GM18526 (cell line): ENCODE data around the gene NLGN1.

ENCODE experiments used
- POLR2A ChIP-seq: IDR thresholded peaks from 3 replicates; pipeline ENCODE4 v1.6.1; 2011; ENCODE audit not compliant: insufficient read length; ENCODE audit errors: extremely low read depth

The NLGN1 gene

GRCh38 chr3:173397161-173398110 is at the start of gene NLGN1:
Gene NLGN1, plus strand, starts transcription at chr3:173397744.
- TF ChIP-seq POLR2A = no peak

GRCh38 chr3:173351886-173352285 is 45.7 kb upstream of the NLGN1 start:
- TF ChIP-seq POLR2A = no peak

- TF ChIP-seq POLR2A = no peak
These were observed 43.4 kb upstream of the NLGN1 start for GRCh38 chr3:173354124-173354523.

GRCh38 chr3:173371848-173372487 is 25.6 kb upstream of the NLGN1 start:
- no peak for TF ChIP-seq POLR2A

- TF ChIP-seq POLR2A = no peak
These were observed 16.9 kb upstream of the NLGN1 start for GRCh38 chr3:173380681-173381080.

- TF ChIP-seq POLR2A = no peak
These were observed 2.5 kb upstream of the NLGN1 start for GRCh38 chr3:173395073-173395411.

GRCh38 chr3:173395412-173396181 is 1.9 kb upstream of the NLGN1 start:
- no peak for TF ChIP-seq POLR2A

GRCh38 chr3:173396191-173397041 is 1.1 kb upstream of the NLGN1 start:
- TF ChIP-seq POLR2A = no peak

GRCh38 chr3:173398111-173398479 is 551 bp downstream of the NLGN1 start:
- TF ChIP-seq POLR2A = no peak

- TF ChIP-seq POLR2A = no peak
These were observed 1.5 kb downstream of the NLGN1 start for GRCh38 chr3:173399044-173399443.

GRCh38 chr3:173401369-173401768 is 3.8 kb downstream of the NLGN1 start:
- no peak for TF ChIP-seq POLR2A

- no peak for TF ChIP-seq POLR2A
These were observed 5.1 kb downstream of the NLGN1 start for GRCh38 chr3:173402656-173403055.

GRCh38 chr3:173403376-173403775 is 5.8 kb downstream of the NLGN1 start:
- TF ChIP-seq POLR2A = no peak

- no peak for TF ChIP-seq POLR2A
These were observed 6.6 kb downstream of the NLGN1 start for GRCh38 chr3:173404156-173404555.

- TF ChIP-seq POLR2A = no peak
These were observed 12.9 kb downstream of the NLGN1 start for GRCh38 chr3:173410436-173410835.
